Mesothelial cell of epicardium (in vitro differentiated cells): Measurements from ENCODE around the gene DIDO1. TPM values are rescaled to one million over a fixed set of nuclear protein-coding genes. Genes with fewer than 3 reads are reported as not detected.

Source experiments
- DNase-seq, 2 experiments: peaks; one replicate each; pipeline ENCODE4 v3.0.0; 2021; ENCODE audit warnings: low spot score in 2 of 2; ENCODE audit not compliant: unreplicated experiment in 2 of 2
- H3K27ac Mint-ChIP-seq: 2 replicates; pipeline ENCODE4 v1.8.0; 2021; ENCODE audit warnings: mixed read lengths
- H3K27me3 Mint-ChIP-seq: 2 replicates; pipeline ENCODE4 v1.8.0; 2021; ENCODE audit warnings: low read depth, mixed read lengths
- H3K36me3 Mint-ChIP-seq: 2 replicates; pipeline ENCODE4 v1.8.0; 2021; ENCODE audit warnings: mixed read lengths
- H3K4me1 Mint-ChIP-seq: 2 replicates; pipeline ENCODE4 v1.8.0; 2021; ENCODE audit warnings: mixed read lengths
- H3K4me3 Mint-ChIP-seq: 2 replicates; pipeline ENCODE4 v1.8.0; 2021; ENCODE audit warnings: mild to moderate bottlenecking, moderate library complexity, mixed read lengths
- H3K9me3 Mint-ChIP-seq: 2 replicates; pipeline ENCODE4 v1.8.0; 2021; ENCODE audit warnings: mixed read lengths
- total RNA-seq: library from RNA; stranded (reverse); gene quantifications from 3 replicates; pipeline ENCODE4 v1.2.1, GENCODE V29; 2021
- TF ChIP-seq, protein P1 (sequence below): fragments of 200-600 bp; sonication (generic); IDR thresholded peaks from one replicate; pipeline ENCODE4 v1.5.0; 2021; ENCODE audit warnings: antibody characterized with exemption; ENCODE audit not compliant: unreplicated experiment

DIDO1 gene
- total RNA-seq, 1 donor from 2014 or later = 73.1 TPM

DNA sequence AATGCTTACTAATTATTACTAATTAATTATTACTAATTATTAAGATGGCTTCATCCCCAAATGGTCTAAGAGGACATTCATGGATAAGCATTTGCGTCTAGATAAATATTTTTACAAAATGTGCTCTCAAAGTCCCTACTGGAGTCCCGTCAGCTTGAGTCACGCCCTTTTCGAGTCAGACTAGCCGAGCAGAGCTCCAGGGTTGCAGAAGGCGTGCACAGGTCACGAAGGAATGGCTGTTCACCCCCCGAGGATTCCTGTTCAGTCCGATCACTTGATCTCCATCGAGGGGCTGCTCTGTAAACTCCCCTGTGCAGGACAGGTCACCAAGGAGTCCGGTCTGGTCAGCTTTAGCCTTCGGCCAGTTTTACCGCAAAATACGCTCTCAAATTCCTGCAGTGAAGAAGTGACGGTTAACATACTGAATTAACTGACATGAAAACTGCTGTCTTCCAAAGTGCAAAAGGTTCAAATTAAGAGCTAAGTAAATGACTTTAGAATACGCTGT lies 84.5 kb downstream of the DIDO1 start:
- Mint-ChIP-seq H3K36me3 (peaks cover 30% of the 10 kb centered on the region), H3K4me3 (no peak overlapping the region), H3K27me3 (no peaks in the 10 kb centered on the region), H3K4me1 (peaks cover 11% of the 10 kb centered on the region), H3K9me3 (no peaks in the 10 kb centered on the region), H3K27ac (no peak overlapping the region)
- DNase-seq = no peak
- TF ChIP-seq, protein P1, sequence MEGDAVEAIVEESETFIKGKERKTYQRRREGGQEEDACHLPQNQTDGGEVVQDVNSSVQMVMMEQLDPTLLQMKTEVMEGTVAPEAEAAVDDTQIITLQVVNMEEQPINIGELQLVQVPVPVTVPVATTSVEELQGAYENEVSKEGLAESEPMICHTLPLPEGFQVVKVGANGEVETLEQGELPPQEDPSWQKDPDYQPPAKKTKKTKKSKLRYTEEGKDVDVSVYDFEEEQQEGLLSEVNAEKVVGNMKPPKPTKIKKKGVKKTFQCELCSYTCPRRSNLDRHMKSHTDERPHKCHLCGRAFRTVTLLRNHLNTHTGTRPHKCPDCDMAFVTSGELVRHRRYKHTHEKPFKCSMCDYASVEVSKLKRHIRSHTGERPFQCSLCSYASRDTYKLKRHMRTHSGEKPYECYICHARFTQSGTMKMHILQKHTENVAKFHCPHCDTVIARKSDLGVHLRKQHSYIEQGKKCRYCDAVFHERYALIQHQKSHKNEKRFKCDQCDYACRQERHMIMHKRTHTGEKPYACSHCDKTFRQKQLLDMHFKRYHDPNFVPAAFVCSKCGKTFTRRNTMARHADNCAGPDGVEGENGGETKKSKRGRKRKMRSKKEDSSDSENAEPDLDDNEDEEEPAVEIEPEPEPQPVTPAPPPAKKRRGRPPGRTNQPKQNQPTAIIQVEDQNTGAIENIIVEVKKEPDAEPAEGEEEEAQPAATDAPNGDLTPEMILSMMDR = no peak

DNA sequence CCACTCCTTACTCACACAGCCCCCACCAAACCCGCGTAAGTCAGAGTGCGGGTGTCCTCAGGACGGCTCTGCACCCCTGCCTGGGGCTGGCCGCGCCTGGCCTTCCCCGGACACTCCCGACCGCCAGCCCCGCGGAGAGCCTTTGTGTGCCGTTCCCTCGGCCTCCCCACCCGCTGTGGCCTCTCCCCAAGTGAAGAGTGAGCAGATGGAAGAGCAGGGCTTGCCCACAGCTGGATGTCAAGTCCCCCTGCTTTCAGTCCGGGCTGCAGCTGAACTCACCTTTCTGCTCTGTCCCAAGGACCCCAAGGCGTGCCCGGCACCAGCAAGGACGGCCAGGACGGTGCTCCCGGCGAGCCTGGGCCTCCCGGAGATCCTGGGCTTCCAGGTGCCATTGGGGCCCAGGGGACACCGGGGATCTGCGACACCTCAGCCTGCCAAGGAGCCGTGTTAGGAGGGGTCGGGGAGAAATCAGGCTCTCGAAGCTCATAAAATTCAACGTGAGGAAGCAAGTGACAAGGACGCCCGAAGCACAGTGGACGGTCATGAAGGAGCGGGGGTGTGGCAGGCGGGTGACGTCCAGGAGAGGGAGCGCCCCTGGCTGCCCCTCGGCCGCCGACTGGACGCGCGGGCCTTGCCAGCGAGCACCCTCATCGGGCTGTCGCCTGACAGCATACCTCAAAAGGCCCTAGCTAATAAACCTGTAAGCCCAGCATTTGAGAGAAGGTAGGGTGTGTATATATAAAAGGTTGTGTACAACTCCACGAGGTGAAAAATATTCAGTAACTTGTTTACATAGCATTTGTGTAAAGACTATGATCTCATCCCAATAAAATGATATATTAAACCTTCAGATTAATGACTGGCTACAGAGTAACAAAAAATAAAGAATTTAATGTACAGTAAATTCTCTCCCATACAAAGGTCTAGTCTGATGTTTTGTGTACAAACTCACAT lies 85.8 kb downstream of the DIDO1 start:
- no peaks in the 10 kb centered on the region for H3K9me3 Mint-ChIP-seq
- no peak for DNase-seq
- no peaks in the 10 kb centered on the region for H3K27me3 Mint-ChIP-seq
- TF ChIP-seq, protein P1 = no peak
- H3K4me1 Mint-ChIP-seq = peaks cover 4% of the 10 kb centered on the region
- peak overlapping the region; percentile 61 for H3K27ac Mint-ChIP-seq
- no peak overlapping the region for H3K4me3 Mint-ChIP-seq
- peaks cover 31% of the 10 kb centered on the region for H3K36me3 Mint-ChIP-seq

DNA sequence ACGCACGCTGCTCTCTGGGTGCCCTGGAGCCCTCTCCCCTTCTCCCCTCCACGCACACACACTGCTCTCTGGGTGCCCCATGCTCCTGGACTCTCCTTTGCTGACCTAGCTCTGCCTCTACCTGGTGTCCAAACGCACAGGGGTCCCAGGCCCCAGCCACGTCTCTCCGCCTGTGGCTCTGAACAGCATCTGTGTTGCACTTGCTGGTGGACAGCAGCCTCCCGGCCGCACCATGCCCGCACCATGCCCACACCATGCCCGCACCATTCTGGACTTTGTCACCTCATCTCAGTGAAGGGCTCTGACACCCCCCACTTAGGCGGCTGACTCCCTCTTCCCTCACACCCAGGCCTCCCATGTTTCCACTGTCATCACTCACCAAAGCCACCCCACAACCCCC lies 86.5 kb downstream of the DIDO1 start:
- TF ChIP-seq, protein P1 = no peak
- no peak for DNase-seq
- H3K27ac Mint-ChIP-seq = peak overlapping the region; percentile 71
- no peaks in the 10 kb centered on the region for H3K9me3 Mint-ChIP-seq
- no peak overlapping the region for H3K4me3 Mint-ChIP-seq
- peaks cover 34% of the 10 kb centered on the region for H3K36me3 Mint-ChIP-seq
- H3K4me1 Mint-ChIP-seq = peaks cover 6% of the 10 kb centered on the region
- no peaks in the 10 kb centered on the region for H3K27me3 Mint-ChIP-seq

DNA sequence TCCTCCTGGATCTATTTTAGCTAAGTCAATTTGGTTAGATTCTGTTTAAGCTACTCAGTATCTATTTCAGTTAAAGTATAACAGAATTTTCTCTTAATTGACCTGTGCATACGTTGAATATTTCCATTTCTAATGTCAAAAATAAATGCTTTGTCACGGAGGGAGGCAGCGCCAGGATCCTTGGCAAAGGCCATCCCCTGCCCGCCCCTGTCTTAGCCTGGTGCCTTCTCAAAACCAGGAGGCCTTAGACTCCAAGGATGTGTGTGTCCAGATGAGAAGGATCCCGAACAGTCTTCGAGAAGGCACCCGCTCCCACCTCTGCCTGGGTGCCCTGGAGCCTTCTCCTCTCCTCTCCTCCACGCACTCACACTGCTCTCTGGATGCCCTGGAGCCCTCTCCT lies 87.0 kb downstream of the DIDO1 start:
- Mint-ChIP-seq H3K27me3 (no peaks in the 10 kb centered on the region), H3K4me3 (no peak overlapping the region), H3K9me3 (no peaks in the 10 kb centered on the region), H3K36me3 (peaks cover 36% of the 10 kb centered on the region), H3K27ac (no peak overlapping the region), H3K4me1 (peaks cover 6% of the 10 kb centered on the region)
- TF ChIP-seq, protein P1 = no peak
- no peak for DNase-seq

DNA sequence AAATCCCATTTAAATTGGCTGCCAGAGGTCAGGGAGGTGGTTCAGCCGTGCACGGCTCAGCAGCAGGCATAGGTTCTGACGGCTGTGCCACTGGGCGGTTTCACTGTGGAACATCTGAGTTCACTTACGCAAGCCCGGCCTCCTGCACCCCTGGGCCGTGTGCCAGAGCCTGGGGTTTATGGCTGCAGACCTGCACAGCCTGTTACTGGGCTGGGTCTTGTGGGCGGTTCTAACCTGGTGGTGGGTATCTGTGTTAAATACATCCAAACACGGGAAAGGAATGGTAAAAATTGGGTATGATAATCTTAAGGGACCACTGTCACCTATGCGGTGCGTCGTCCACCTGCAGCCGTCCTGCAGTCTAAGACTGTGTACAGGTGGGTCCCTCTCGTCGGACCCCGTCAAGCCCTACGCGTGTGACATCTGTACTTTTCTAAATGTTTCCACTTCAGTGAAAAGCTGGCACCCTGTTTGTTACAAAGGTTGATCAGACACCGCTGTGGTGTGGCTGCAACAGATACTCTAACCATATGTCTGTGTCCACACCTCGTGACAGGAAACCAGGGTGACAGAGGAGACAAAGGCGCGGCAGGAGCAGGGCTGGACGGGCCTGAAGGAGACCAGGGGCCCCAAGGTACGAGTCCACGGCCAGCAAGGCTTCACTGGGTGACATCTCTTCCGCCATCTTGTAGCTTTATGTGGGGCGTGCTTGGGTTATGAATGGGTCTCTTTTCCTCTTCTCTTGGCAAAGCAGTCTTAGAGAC lies 88.0 kb downstream of the DIDO1 start:
- Mint-ChIP-seq H3K36me3 (peaks cover 35% of the 10 kb centered on the region), H3K4me3 (no peak overlapping the region), H3K9me3 (no peaks in the 10 kb centered on the region), H3K4me1 (peaks cover 6% of the 10 kb centered on the region), H3K27ac (no peak overlapping the region), H3K27me3 (no peaks in the 10 kb centered on the region)
- TF ChIP-seq, protein P1 = no peak
- no peak for DNase-seq
